Measurements from ENCODE around the gene CAMTA1.

DNA sequence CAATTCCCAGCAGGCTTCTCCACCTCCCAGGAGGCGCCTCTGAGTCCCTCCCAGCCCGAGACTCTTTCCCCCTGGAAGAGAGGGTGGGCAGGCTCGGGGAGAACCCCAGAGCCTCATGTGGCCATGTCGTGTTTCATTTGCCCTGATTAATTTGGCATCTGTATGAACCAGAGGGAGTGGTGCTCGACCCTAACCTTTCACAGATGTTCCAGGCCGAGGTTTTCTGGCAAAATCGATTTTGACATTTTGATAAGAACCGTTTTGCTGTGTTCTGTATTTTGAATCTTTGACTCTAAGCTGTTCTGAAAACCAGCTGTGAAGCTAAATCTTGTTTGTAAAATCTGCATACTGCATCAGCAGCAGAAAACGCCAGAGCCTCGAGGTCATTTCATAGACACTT, 367.4 kb downstream of the CAMTA1 start:
- TF ChIP-seq CTCF (IDR thresholded peaks at IDR 0.05), result no peak
- TF ChIP-seq POLR2AphosphoS5 (IDR thresholded peaks at IDR 0.05; ENCODE audit: low read depth, low read length), result no peak
- no peak for TF ChIP-seq SIN3A (IDR thresholded peaks at IDR 0.05; ENCODE audit: borderline replicate concordance, insufficient read depth, low read depth, low read length)
- TF ChIP-seq REST (IDR thresholded peaks at IDR 0.05; ENCODE audit: insufficient read depth in 1 of 2, low read depth in 2 of 2, low read length in 1 of 2), result no peak
- no peak for TF ChIP-seq TCF7L2 (IDR thresholded peaks at IDR 0.05; ENCODE audit: low read depth, low read length)
